GM19372 (cell line): ENCODE results near the gene CROCC.
"Not testable (repeated sequence)": the region's sequence is repeated elsewhere in the genome, so short reads cannot be mapped to it uniquely, and the experiment has no call there.

Experiments
- ATAC-seq: cut with Tn5 transposase; IDR thresholded peaks from one replicate; pipeline ENCODE4 v1.9.1; 2021; ENCODE audit warnings: mild to moderate bottlenecking, low read depth, moderate library complexity; ENCODE audit not compliant: unreplicated experiment

CROCC gene

DNA sequence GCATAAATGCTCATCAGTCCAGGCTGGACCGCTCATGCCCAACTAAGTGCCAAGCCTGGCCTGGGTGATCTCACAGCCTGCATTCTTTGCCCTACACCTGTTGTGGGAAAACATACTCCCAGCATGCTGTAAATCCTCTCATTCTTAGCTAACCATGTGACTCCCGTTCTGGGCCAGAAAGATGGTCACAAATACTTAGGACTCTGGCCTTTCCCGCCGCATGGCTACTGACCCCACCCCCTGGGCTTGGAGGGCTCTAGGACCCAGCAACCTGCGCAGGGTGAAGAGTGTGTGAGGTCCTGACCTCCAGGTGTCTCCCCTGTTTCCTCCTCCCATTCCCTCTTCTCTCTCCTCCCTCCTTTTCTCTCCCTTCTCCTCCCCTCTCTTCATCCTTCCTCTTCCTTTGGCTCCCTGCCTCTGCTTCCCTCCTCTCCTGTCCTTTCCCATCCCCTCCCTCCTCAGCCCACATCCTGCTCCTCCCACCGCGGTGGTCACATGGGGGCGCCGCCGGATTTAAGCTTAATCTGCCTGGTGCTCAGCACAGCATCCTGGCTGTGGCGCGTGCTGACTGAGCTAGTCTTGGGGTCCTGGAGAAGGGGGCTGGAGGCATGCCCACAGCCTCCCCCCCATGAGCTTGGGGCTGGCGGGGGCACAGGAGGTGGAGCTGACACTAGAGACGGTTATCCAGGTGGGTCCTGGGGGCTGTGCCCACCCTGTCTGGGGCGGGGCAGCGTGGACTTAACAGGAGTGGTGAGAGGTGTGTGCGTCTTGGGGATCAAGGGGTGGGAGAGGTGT, at the start of gene CROCC:
CROCC (plus strand) TSS at position 541 of the 795 bp plus-strand sequence; CDS start at position 629, 88 bp downstream.
- no peak for ATAC-seq

DNA sequence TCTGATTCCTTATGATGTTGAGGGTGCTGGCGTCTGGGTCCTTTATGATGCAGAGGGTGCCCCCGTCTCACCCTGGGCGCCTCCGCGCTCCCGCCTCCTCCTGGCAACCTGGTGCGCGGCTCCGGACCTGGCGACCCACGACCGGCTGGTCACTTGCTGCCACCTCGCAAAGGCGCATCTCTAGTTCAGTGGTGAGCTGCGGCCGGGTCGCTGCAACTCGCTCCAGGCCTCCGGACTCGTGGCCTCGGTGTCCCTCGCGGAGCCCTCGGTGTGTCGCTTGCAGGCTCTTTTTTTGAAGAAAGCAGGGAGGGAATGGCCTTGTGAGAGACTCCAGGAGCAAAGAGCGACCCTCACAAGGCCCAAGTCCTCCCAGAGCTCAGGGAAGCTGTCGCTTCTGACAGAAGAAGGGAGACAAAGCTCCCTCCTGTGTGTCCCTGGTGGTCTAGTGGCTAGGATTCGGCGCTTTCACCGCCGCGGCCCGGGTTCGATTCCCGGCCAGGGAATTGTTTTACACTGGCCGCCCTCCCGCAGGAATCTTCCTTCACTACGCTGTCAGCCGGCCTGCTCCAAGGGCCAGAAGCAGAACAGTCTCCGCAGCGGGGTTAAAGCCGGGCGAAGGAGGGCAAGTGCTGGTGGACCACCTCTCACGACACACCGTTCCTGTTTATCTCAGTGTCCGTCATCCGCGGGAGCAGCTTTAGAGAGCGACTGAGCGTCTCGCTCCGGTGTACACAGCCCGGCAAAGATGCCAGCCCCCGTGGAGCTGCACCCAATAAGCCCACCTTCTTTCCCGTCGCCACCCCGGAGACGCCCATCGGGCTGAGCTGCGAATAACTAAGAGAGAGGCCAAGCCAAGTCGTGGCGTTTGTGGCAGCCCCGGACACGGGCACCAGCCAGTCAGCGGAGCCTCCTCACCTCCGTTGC, 49.3 kb upstream of the CROCC start:
- ATAC-seq = not testable (repeated sequence)

DNA sequence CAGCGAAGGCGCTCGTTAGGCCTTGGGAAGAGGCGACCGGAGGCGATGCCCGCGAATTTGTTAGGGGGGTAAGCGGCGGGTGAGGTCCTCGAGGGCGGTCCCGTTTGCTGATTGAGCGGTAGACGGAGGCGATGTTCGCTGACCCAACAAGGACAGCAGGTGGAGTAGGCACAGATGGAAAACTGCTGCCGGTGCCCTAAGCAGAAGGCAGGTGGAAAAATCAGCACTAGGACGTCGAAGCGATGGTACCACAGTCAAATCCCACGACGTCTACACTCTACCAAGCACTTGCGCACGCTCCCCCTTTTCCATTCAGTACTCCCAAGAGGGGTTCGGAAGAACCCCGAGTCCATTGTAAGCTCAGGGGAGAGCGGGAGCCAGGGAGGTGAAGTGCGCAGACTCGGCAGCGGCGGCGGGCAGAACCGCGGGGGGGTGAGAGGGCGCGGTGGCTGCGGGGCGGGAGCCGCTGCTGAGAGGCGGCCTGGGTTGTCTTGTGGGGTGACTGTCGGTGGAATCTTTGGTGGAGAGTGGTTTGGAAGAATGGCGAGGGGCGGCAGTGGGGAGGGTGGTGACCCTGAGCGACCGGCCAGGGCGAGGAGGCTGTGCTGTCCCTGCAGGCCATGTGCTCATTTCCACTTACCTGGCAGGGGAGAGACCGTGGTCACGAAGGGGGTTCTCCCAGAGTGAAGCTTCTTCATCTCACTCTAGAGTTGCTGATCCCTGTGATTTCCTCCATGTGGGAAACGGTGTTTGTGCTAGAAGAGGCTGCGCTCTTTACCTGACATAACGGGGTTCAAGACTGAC, 48.5 kb upstream of the CROCC start:
- ATAC-seq = not testable (repeated sequence)

- ATAC-seq = not testable (repeated sequence)
These were observed 46.6 kb upstream of the CROCC start for GRCh38 chr1:16874968-16875765.

DNA sequence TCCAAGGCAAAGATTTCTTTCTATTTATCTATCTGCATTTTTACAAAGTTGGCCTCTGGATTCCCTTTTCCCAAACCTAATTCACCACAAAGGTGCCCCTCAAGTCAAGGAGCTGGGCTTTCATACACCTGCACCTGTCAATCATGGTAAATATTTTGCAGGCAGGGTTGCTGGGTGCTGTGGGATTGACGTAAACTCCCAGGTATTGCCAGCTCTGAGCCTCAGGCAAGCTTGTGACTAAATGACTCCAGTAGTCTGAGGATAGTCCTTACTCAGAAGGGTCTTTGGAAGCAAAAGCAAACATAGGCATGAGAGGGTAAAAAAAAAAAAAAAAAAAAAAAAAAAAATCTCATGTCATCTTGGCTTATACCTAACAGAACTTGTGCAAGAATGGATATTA, 40.0 kb upstream of the CROCC start:
- ATAC-seq = not testable (repeated sequence)

DNA sequence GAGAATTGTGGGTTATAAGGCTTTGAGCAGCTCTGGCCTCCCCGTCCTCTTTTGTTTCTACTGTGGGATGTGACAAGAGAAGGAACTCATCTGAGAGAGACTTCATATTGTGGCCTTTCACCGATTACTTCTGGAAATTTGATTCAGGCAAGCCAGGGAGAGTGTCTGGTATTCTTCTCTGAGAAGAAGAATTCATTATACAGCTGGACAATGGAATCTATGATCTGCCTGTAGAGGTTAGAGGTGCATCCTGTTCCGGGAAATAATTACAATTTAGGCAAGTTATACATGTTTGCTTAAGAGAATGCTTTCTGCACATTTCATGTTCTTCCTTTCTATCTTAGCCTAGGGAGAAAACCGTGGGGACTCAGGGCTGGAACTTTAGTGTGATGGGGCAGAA, 38.7 kb upstream of the CROCC start:
- ATAC-seq = no peak

- not testable (repeated sequence) for ATAC-seq
These were observed 37.2 kb upstream of the CROCC start for GRCh38 chr1:16884487-16884886.

- ATAC-seq = no peak
These were observed 34.7 kb upstream of the CROCC start for GRCh38 chr1:16886860-16887605.

DNA sequence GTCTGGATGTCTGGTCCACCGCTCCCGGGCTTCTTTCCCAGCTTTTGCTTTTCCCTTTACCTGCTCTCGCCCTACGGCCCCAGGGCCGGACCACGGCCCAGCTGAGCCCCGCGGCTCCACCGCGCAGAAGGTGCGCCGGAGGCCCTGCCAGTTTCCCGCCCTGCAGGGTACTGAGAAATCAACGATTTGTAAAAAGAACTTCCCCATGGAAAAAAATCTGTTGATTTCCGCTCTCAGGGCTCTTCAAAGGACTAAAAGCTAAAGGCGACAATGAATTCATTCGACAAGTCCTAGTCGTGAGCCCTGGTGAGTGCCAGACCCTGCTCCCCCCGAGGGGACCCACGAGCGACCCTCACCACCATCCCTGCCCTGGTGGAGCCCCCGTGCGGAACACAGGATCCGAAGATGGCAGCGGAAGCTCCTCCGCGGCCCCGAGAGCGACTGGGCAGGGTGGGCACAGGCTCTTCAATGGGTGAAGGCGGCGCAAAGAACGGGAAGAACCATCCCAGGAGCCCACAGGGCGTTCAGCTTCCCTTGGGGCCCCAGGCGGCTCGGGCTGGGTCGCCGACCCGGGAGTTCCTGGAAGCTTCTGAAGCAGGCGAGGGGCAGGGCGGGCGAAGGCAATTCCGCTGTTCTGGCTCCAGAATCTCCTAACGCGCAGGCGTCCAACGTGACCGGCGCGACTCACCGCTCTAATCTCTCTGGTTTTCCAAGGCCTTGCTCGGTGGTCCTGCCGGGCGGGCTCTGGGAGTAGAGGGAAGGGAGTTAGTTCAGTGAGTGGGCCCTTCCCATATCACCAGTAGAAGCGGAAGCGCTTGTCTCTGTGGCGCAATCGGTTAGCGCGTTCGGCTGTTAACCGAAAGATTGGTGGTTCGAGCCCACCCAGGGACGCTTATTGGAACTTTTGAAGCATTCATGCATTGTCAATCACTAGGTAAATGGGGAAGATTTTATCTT, 32.6 kb upstream of the CROCC start:
- ATAC-seq = no peak

DNA sequence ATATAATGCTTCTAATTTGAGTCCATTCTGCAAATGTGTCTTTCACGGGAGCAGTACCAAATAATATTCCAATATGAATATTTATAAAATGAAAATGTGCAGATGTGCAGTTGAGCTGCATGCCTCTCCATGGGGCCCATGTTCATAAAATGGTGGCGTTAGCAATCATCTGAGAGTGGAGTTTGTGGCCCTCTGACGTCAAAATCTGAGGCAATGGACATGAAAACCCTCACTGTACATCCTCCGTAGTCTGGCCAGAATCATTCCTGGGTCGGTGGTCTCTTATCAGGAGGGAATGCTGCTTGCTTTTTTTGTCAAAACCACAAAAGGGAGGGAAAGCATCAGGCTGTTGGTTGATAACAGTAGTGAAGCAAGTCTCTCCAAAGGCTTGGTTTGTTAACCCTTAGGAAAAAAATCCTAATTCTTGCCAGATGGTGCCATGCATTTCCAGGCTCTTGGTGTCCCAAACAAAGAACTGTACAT, 31.2 kb upstream of the CROCC start:
- not testable (repeated sequence) for ATAC-seq

- ATAC-seq = not testable (repeated sequence)
These were observed 30.7 kb upstream of the CROCC start for GRCh38 chr1:16891057-16891456.

GRCh38 chr1:16892978-16893525, 28.7 kb upstream of the CROCC start:
- not testable (repeated sequence) for ATAC-seq

GRCh38 chr1:16893796-16894195, 27.9 kb upstream of the CROCC start:
- ATAC-seq = not testable (repeated sequence)

DNA sequence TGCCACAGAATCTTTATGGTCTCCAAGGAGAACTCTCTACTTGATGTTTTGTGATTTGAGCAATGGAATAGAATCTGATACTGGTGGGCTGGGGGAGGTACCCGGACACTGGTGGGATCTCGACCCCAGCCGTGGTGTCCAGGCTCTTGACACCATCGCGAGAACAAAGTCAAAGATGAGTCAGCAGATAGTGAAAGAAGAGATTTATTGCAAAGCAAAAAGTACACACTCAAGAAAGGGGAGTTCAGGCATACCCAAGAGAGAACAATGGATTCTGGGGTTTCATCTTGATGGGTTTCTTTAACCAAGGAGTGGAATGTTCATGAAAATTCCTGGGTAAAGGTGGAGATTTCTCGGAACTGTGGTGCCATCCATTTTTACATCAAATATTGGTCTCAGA, 27.4 kb upstream of the CROCC start:
- not testable (repeated sequence) for ATAC-seq

DNA sequence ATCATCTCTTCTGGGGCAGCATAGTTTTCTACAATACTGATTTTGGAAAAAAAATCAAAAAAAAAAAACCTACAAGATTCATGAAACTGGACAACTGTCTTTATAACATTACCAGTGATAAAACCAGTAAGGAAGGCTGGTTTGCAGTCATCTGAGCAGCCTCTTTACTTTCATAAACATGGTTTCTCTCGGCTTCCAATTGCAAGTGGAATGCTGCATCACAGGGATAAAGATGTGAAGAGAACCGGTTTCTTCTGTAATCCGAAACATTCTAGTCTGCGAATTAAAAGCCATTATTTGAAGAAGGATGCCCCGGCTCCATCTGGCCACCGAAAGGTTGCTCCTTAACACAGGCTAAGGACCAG, 26.5 kb upstream of the CROCC start:
- ATAC-seq = not testable (repeated sequence)

- peak; percentile 100 for ATAC-seq
These were observed 26.0 kb upstream of the CROCC start, which contains the start of gene RNU1-2 for GRCh38 chr1:16895598-16896315. Gene RNU1-2 (plus strand): TSS chr1:16895980.
